Measurements from ENCODE around the gene KCNK4.
"Not testable (repeated sequence)": the region's sequence is repeated elsewhere in the genome, so short reads cannot be mapped to it uniquely, and the experiment has no call there.

KCNK4 gene

GRCh38 chr11:64291262-64291751 lies at the start of gene KCNK4:
KCNK4 (plus strand) TSS chr11:64291302; CDS start chr11:64293019, 1,717 bp downstream.
- Histone ChIP-seq H3K27me3 (ENCODE audit: insufficient read depth, low read length) (peaks cover 49% of the 10 kb centered on the region), H3K4me3 (ENCODE audit: low read length) (peak within 1 kb of the TSS; percentile 38), H3K4me1 (ENCODE audit: insufficient read depth, low read length) (peaks cover 25% of the 10 kb centered on the region), H3K9me3 (ENCODE audit: low read length) (no peaks in the 10 kb centered on the region), H2AFZ (ENCODE audit: low read depth, low read length) (peak within 1 kb of the TSS; percentile 23), H3K36me3 (ENCODE audit: insufficient read depth, low read length) (no peaks in the 10 kb centered on the region)

- peaks cover 27% of the 10 kb centered on the region for H3K4me1 ChIP-seq (ENCODE audit: insufficient read depth, low read length)
Measured at GRCh38 chr11:64241491-64242374, 49.4 kb upstream of the KCNK4 start.

GRCh38 chr11:64243236-64243854 lies 47.8 kb upstream of the KCNK4 start:
- H3K4me1 ChIP-seq (ENCODE audit: insufficient read depth, low read length), result peaks cover 39% of the 10 kb centered on the region
- peaks cover 15% of the 10 kb centered on the region for H3K36me3 ChIP-seq (ENCODE audit: insufficient read depth, low read length)
- H2AFZ ChIP-seq (ENCODE audit: low read depth, low read length), result no peak overlapping the region
- H3K27me3 ChIP-seq (ENCODE audit: insufficient read depth, low read length), result no peaks in the 10 kb centered on the region
- H3K9me3 ChIP-seq (ENCODE audit: low read length), result no peaks in the 10 kb centered on the region
- no peak overlapping the region for H3K4me3 ChIP-seq (ENCODE audit: low read length)

More at GRCh38 chr11:64241491-64242374, 49.4 kb upstream of the KCNK4 start:
- no peaks in the 10 kb centered on the region for H3K9me3 ChIP-seq (ENCODE audit: low read length)
- H3K27me3 ChIP-seq (ENCODE audit: insufficient read depth, low read length), result no peaks in the 10 kb centered on the region
- H3K4me3 ChIP-seq (ENCODE audit: low read length), result peak overlapping the region; percentile 89
- no peak overlapping the region for H2AFZ ChIP-seq (ENCODE audit: low read depth, low read length)
- H3K36me3 ChIP-seq (ENCODE audit: insufficient read depth, low read length), result peaks cover 15% of the 10 kb centered on the region

- H3K9me3 ChIP-seq (ENCODE audit: low read length), result no peaks in the 10 kb centered on the region
- H2AFZ ChIP-seq (ENCODE audit: low read depth, low read length), result no peak overlapping the region
- H3K4me1 ChIP-seq (ENCODE audit: insufficient read depth, low read length), result peaks cover 41% of the 10 kb centered on the region
- H3K36me3 ChIP-seq (ENCODE audit: insufficient read depth, low read length), result peaks cover 15% of the 10 kb centered on the region
- H3K4me3 ChIP-seq (ENCODE audit: low read length), result no peak overlapping the region
- no peaks in the 10 kb centered on the region for H3K27me3 ChIP-seq (ENCODE audit: insufficient read depth, low read length)
Measured at GRCh38 chr11:64244107-64244506, 47.0 kb upstream of the KCNK4 start.

GRCh38 chr11:64244966-64245365 lies 46.1 kb upstream of the KCNK4 start:
- Histone ChIP-seq H3K27me3 (ENCODE audit: insufficient read depth, low read length) (no peaks in the 10 kb centered on the region), H2AFZ (ENCODE audit: low read depth, low read length) (no peak overlapping the region), H3K36me3 (ENCODE audit: insufficient read depth, low read length) (peaks cover 15% of the 10 kb centered on the region), H3K9me3 (ENCODE audit: low read length) (no peaks in the 10 kb centered on the region), H3K4me1 (ENCODE audit: insufficient read depth, low read length) (peaks cover 44% of the 10 kb centered on the region), H3K4me3 (ENCODE audit: low read length) (peak overlapping the region; percentile 85)

GRCh38 chr11:64245401-64245796 lies 45.7 kb upstream of the KCNK4 start:
- no peak overlapping the region for H2AFZ ChIP-seq (ENCODE audit: low read depth, low read length)
- H3K4me1 ChIP-seq (ENCODE audit: insufficient read depth, low read length), result peaks cover 43% of the 10 kb centered on the region
- H3K27me3 ChIP-seq (ENCODE audit: insufficient read depth, low read length), result no peaks in the 10 kb centered on the region
- peaks cover 15% of the 10 kb centered on the region for H3K36me3 ChIP-seq (ENCODE audit: insufficient read depth, low read length)
- peak overlapping the region; percentile 85 for H3K4me3 ChIP-seq (ENCODE audit: low read length)
- H3K9me3 ChIP-seq (ENCODE audit: low read length), result no peaks in the 10 kb centered on the region

- Histone ChIP-seq H3K4me3 (ENCODE audit: low read length) (peak overlapping the region; percentile 85), H2AFZ (ENCODE audit: low read depth, low read length) (no peak overlapping the region), H3K4me1 (ENCODE audit: insufficient read depth, low read length) (peaks cover 47% of the 10 kb centered on the region), H3K27me3 (ENCODE audit: insufficient read depth, low read length) (no peaks in the 10 kb centered on the region), H3K9me3 (ENCODE audit: low read length) (no peaks in the 10 kb centered on the region), H3K36me3 (ENCODE audit: insufficient read depth, low read length) (peaks cover 15% of the 10 kb centered on the region)
Measured at GRCh38 chr11:64245797-64246620, 45.1 kb upstream of the KCNK4 start.

- not testable (repeated sequence) for H3K27me3 ChIP-seq (ENCODE audit: insufficient read depth, low read length); H3K9me3 ChIP-seq (ENCODE audit: low read length); H2AFZ ChIP-seq (ENCODE audit: low read depth, low read length)
- peaks cover 15% of the 10 kb centered on the region for H3K36me3 ChIP-seq (ENCODE audit: insufficient read depth, low read length)
- peak overlapping the region; percentile 85 for H3K4me3 ChIP-seq (ENCODE audit: low read length)
- peaks cover 48% of the 10 kb centered on the region for H3K4me1 ChIP-seq (ENCODE audit: insufficient read depth, low read length)
Measured at GRCh38 chr11:64246621-64246870, 44.6 kb upstream of the KCNK4 start.

- peak within 1 kb of the TSS; percentile 32 for H2AFZ ChIP-seq (ENCODE audit: low read depth, low read length)
- H3K9me3 ChIP-seq (ENCODE audit: low read length), result no peaks in the 10 kb centered on the region
- peaks cover 51% of the 10 kb centered on the region for H3K4me1 ChIP-seq (ENCODE audit: insufficient read depth, low read length)
- no peaks in the 10 kb centered on the region for H3K27me3 ChIP-seq (ENCODE audit: insufficient read depth, low read length)
- H3K36me3 ChIP-seq (ENCODE audit: insufficient read depth, low read length), result peaks cover 15% of the 10 kb centered on the region
- H3K4me3 ChIP-seq (ENCODE audit: low read length), result peak within 1 kb of the TSS; percentile 85
Measured at GRCh38 chr11:64246871-64247728, 44.0 kb upstream of the KCNK4 start, which contains the start of gene PPP1R14B. PPP1R14B (minus strand) TSS chr11:64246943; CDS start chr11:64246673, 270 bp downstream.

- Histone ChIP-seq H3K4me3 (ENCODE audit: low read length) (peak overlapping the region; percentile 68), H2AFZ (ENCODE audit: low read depth, low read length) (peak overlapping the region; percentile 32), H3K27me3 (ENCODE audit: insufficient read depth, low read length) (no peaks in the 10 kb centered on the region), H3K4me1 (ENCODE audit: insufficient read depth, low read length) (peaks cover 48% of the 10 kb centered on the region), H3K9me3 (ENCODE audit: low read length) (no peaks in the 10 kb centered on the region), H3K36me3 (ENCODE audit: insufficient read depth, low read length) (peaks cover 14% of the 10 kb centered on the region)
Measured at GRCh38 chr11:64247729-64248531, 43.2 kb upstream of the KCNK4 start.

GRCh38 chr11:64248578-64248977 lies 42.5 kb upstream of the KCNK4 start:
- H3K9me3 ChIP-seq (ENCODE audit: low read length), result no peaks in the 10 kb centered on the region
- H3K4me1 ChIP-seq (ENCODE audit: insufficient read depth, low read length), result peaks cover 46% of the 10 kb centered on the region
- H3K36me3 ChIP-seq (ENCODE audit: insufficient read depth, low read length), result peaks cover 7% of the 10 kb centered on the region
- H2AFZ ChIP-seq (ENCODE audit: low read depth, low read length), result no peak overlapping the region
- H3K4me3 ChIP-seq (ENCODE audit: low read length), result no peak overlapping the region
- no peaks in the 10 kb centered on the region for H3K27me3 ChIP-seq (ENCODE audit: insufficient read depth, low read length)

Data from neuron (in vitro differentiated cells).